B cell (primary cell): Measurements from ENCODE around the gene PTMA. TPM values are rescaled to one million over a fixed set of nuclear protein-coding genes. Genes with fewer than 3 reads are reported as not detected.

Source experiments
- ATAC-seq: fragments of 200-7000 bp; cut with Tn5 transposase; one replicate; pipeline ENCODE4 v1.10.0; 2021; ENCODE audit warnings: low read depth, mild to moderate bottlenecking, moderate number of reproducible peaks, moderate library complexity
- CTCF ChIA-PET: fragments of 350-600 bp; sonication (Branson Sonifier 250); formaldehyde crosslinking; loops from one replicate; lab custom pipeline; 2021; ENCODE audit warnings: antibody characterized with exemption, inconsistent platforms; lab: Charles Lee
- POLR2A ChIA-PET: fragments of 350-600 bp; sonication (Branson Sonifier 250); formaldehyde crosslinking; loops from one replicate; lab custom pipeline; 2021; ENCODE audit warnings: antibody characterized with exemption; lab: Charles Lee
- DNase-seq: peaks from one replicate; pipeline ENCODE4 v3.0.0; 2013
- H2AFZ ChIP-seq: 2 replicates; pipeline ENCODE4 v1.6.1; 2012; ENCODE audit warnings: mild to moderate bottlenecking, low read depth, low read length; ENCODE audit not compliant: insufficient read depth, poor library complexity, severe bottlenecking
- H3K27ac ChIP-seq, 2 donors: 1 replicate in 1 of 2; 2 replicates in 1 of 2; pipeline ENCODE4 v1.5.1; 2012 to 2013; ENCODE audit warnings: low read length in 2 of 2, mild to moderate bottlenecking in 2 of 2, moderate library complexity in 1 of 2
- H3K27me3 ChIP-seq, 4 experiments: fragments of 200-600 bp in 1 of 4; sonication (generic) in 1 of 4; replicated peaks in 1 of 4; 1 replicate in 2 of 4; 2 replicates in 2 of 4; pipeline versions ENCODE4 v1.6.1 to v1.7.0; 2013 to 2016; ENCODE audit warnings: low read length in 3 of 4, mild to moderate bottlenecking in 2 of 4, mixed read lengths in 1 of 4, moderate library complexity in 1 of 4; ENCODE audit not compliant: insufficient read depth in 4 of 4, control insufficient read depth in 3 of 4; ENCODE audit errors: control extremely low read depth in 1 of 4
- H3K36me3 ChIP-seq, 2 experiments: replicated peaks in 1 of 2; 1 replicate in 1 of 2; 2 replicates in 1 of 2; pipeline versions ENCODE4 v1.6.1 to v1.7.1; 2013; ENCODE audit warnings: low read length in 1 of 2; ENCODE audit not compliant: insufficient read depth in 2 of 2, control insufficient read depth in 1 of 2; ENCODE audit errors: control extremely low read depth in 1 of 2, extremely low read depth in 1 of 2
- H3K4me1 ChIP-seq, 2 donors: fragments of 200-600 bp in 1 of 2; sonication (generic) in 1 of 2; 1 replicate in 1 of 2; 2 replicates in 1 of 2; pipeline versions ENCODE4 v1.5.1 to v1.6.1; 2013 to 2017; ENCODE audit warnings: low read length in 2 of 2; ENCODE audit not compliant: control insufficient read depth in 2 of 2, insufficient read depth in 2 of 2
- H3K4me2 ChIP-seq: replicated peaks from 2 replicates; pipeline ENCODE3; 2012; ENCODE audit warnings: mild to moderate bottlenecking, low read depth, low read length; ENCODE audit not compliant: poor library complexity, severe bottlenecking
- H3K4me3 ChIP-seq, 5 experiments: fragments of 200-600 bp in 1 of 5; sonication (generic) in 1 of 5; 1 replicate in 3 of 5; 2 replicates in 2 of 5; pipeline versions ENCODE4 v1.5.1 to v1.7.0; 2011 to 2016; ENCODE audit warnings: low read length in 4 of 5, mild to moderate bottlenecking in 4 of 5, low read depth in 2 of 5, control low read depth in 1 of 5, moderate library complexity in 1 of 5; ENCODE audit not compliant: insufficient read depth in 1 of 5; ENCODE audit errors: control extremely low read depth in 1 of 5, extremely low read depth in 1 of 5
- H3K79me2 ChIP-seq: fragments of 200-600 bp; sonication (generic); one replicate; pipeline ENCODE4 v1.6.0; 2016; ENCODE audit warnings: low read length; ENCODE audit not compliant: control insufficient read depth, insufficient read depth
- H3K9ac ChIP-seq: fragments of 200-600 bp; sonication (generic); 2 replicates; pipeline ENCODE4 v1.6.1; 2017; ENCODE audit warnings: mild to moderate bottlenecking, low read length, moderate library complexity
- H3K9me3 ChIP-seq, 3 donors: one replicate each; pipeline versions ENCODE4 v1.6.1 to v1.7.1; 2013; ENCODE audit warnings: low read length in 2 of 3; ENCODE audit not compliant: control insufficient read depth in 2 of 3, insufficient read depth in 1 of 3; ENCODE audit errors: control extremely low read depth in 1 of 3
- H4K20me1 ChIP-seq: 2 replicates; pipeline ENCODE4 v1.6.0; 2012; ENCODE audit warnings: mild to moderate bottlenecking, low read length; ENCODE audit not compliant: insufficient read depth, control insufficient read depth, poor library complexity, severe bottlenecking
- H3K27ac Mint-ChIP-seq: one replicate; pipeline ENCODE4 v1.8.0; 2021; ENCODE audit warnings: mixed read lengths
- H3K27me3 Mint-ChIP-seq: one replicate; pipeline ENCODE4 v1.8.0; 2021; ENCODE audit warnings: mixed read lengths
- H3K4me1 Mint-ChIP-seq: one replicate; pipeline ENCODE4 v1.8.0; 2021; ENCODE audit warnings: mixed read lengths
- H3K4me3 Mint-ChIP-seq: one replicate; pipeline ENCODE4 v1.8.0; 2021; ENCODE audit warnings: mixed read lengths
- H3K9me3 Mint-ChIP-seq: one replicate; pipeline ENCODE4 v1.8.0; 2022; ENCODE audit warnings: mixed read lengths; ENCODE audit not compliant: insufficient read depth
- EZH2 ChIP-seq: IDR thresholded peaks from 2 replicates; pipeline ENCODE4 v1.6.1; 2012; ENCODE audit warnings: borderline replicate concordance, low read depth, mild to moderate bottlenecking, moderate library complexity, low read length; ENCODE audit not compliant: insufficient read depth, poor library complexity, severe bottlenecking
- WGBS: methylation state at CpG from one replicate; pipeline ENCODE4 v1.1.5; 2013; ENCODE audit warnings: missing lambda C conversion rate; ENCODE audit not compliant: insufficient coverage; 5-methylcytosine and 5-hydroxymethylcytosine counted together
- intact Hi-C: fragments of 100-400 bp; cut with micrococcal nuclease; formaldehyde crosslinking; loops from one replicate; pipeline ENCODE4 v1.10.0; 2022
- polyA plus RNA-seq: library from polyadenylated mRNA; depleted of rRNA; stranded (reverse); fragments of >200 nt; gene quantifications from 2 replicates; pipeline ENCODE4 v1.2.3, GENCODE V29; 2012
- total RNA-seq, 2 donors: library from RNA; stranded (reverse); fragments of 120-200 nt in 1 of 2; gene quantifications; 1 replicate in 1 of 2; 2 replicates in 1 of 2; pipeline versions ENCODE4 v1.2.3 to v1.2.4, GENCODE V29; 2013 to 2022
- TF ChIP-seq, protein P1 (sequence below): fragments of 200-600 bp; IDR thresholded peaks from one replicate; pipeline ENCODE4 v1.8.0; 2022; ENCODE audit warnings: antibody characterized with exemption, mild to moderate bottlenecking

Gene PTMA
- total and polyA plus RNA-seq, 2 donors (not counting 1 experiment from before 2014, with no cell fraction given): 713 to 2,282 TPM

DNA sequence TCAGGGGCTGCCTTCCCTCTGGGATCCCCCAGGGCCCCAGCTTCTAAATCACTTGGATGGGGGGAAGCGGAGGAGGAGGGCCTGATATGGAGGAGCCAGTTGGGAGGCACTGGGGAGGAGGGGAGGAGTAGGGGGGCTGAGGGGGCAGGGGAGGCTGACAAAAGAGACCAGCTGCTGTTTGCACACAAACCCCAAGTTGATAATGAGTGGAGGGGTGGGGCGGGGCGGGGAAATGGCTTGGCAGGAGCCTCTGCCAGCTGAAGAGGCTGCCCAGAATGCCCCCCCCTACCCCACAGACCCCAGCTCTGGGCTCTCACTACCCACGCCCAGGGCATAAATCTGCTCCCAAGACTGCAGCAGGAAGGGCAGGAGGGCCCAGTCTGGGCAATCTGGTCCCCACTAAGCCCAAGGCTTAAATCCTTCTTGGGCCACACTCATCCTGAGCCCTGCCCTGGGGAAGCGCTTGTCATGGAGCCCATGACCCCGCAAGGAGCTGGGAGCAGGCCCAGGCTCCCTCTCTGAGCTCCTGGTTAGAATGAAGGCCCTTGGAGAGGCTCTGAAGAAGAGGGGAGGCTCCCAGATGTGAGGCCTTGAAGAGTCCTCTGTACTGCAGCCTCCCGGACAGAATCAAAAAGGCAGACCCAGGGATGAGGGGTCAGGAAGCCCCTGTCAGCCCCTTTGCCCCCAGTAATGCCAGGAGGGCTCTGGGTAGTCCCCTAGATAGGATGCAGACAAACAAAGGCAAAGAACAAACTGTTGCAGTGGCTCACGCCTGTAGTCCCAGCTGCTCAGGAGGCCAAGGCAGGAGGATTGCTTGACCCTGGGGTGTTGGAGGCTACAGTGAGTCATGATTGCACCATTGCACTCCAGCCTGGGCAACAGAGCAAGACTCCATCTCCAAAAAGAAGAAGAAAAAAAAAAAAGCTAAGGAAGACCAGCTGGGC lies 24.8 kb upstream of the PTMA start:
- POLR2A ChIA-PET: interaction anchor here (0.9 to 6.1 kb wide), 9 partner anchors 8 to 69 kb away, joined by 5 to 75 read pairs (median 12); partner anchors contain the start of gene PTMA
- WGBS: 80% methylated on average over 5 of the region's 8 CpGs
- Histone ChIP-seq H3K27ac (no peak overlapping the region), H3K9ac (no peak overlapping the region), H3K4me1 (peaks cover 24 to 53% of the 10 kb centered on the region in 2 donors), H3K79me2 (peaks cover 3% of the 10 kb centered on the region), H3K4me3 (no peak overlapping the region), H4K20me1 (no peaks in the 10 kb centered on the region), H3K27me3 (no peaks in the 10 kb centered on the region), H3K4me2 (no peak overlapping the region), H3K36me3 (no peaks in the 10 kb centered on the region), H3K9me3 (peaks cover 0 to 3% (median 0%) of the 10 kb centered on the region in 3 donors), H2AFZ (peak overlapping the region; percentile 47)
- Mint-ChIP-seq H3K4me3 (no peak overlapping the region), H3K9me3 (no peaks in the 10 kb centered on the region), H3K27ac (peak overlapping the region; percentile 61), H3K27me3 (no peaks in the 10 kb centered on the region), H3K4me1 (peaks cover 52% of the 10 kb centered on the region)
- CTCF ChIA-PET: interaction anchor here (1.0 to 21.6 kb wide), 8 partner anchors 9 to 101 kb away, joined by 3 to 785 read pairs (median 42); partner anchors contain the start of gene PTMA
- DNase-seq (no peak), ATAC-seq (no peak)
- intact Hi-C loops: no loop called here
- TF ChIP-seq EZH2: no peak
- TF ChIP-seq, protein P1, sequence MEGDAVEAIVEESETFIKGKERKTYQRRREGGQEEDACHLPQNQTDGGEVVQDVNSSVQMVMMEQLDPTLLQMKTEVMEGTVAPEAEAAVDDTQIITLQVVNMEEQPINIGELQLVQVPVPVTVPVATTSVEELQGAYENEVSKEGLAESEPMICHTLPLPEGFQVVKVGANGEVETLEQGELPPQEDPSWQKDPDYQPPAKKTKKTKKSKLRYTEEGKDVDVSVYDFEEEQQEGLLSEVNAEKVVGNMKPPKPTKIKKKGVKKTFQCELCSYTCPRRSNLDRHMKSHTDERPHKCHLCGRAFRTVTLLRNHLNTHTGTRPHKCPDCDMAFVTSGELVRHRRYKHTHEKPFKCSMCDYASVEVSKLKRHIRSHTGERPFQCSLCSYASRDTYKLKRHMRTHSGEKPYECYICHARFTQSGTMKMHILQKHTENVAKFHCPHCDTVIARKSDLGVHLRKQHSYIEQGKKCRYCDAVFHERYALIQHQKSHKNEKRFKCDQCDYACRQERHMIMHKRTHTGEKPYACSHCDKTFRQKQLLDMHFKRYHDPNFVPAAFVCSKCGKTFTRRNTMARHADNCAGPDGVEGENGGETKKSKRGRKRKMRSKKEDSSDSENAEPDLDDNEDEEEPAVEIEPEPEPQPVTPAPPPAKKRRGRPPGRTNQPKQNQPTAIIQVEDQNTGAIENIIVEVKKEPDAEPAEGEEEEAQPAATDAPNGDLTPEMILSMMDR: no peak
